IPS DF 4.7 (cell line): Measurements from ENCODE around the gene MAML2.
"Not testable (repeated sequence)": the region's sequence is repeated elsewhere in the genome, so short reads cannot be mapped to it uniquely, and the experiment has no call there.

Experiments used
- DNase-seq: peaks from one replicate; pipeline ENCODE4 v3.0.0-alpha.2; 2013; ENCODE audit warnings: low spot score; ENCODE audit errors: extremely low read depth

The MAML2 gene

DNA sequence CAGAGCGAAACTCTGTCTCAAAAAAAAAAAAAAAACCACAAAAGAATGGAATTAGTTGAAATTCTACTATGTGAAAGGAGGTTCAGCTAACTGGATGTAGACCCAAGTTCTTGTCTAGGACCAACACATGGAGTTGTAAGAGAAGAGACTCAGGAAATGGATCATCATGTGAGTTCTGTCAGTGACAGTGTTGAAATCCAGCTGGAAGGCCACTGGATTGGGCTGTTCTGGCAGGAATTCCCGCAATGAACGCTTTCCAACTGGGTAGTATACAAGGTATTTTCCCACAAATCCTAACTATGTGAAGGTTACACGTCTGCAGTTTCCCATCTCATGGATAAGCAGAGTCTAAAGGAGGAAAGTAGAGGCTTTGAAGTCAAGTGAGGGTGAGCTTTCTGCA lies 151.2 kb downstream of the MAML2 start:
- no peak for DNase-seq

DNA sequence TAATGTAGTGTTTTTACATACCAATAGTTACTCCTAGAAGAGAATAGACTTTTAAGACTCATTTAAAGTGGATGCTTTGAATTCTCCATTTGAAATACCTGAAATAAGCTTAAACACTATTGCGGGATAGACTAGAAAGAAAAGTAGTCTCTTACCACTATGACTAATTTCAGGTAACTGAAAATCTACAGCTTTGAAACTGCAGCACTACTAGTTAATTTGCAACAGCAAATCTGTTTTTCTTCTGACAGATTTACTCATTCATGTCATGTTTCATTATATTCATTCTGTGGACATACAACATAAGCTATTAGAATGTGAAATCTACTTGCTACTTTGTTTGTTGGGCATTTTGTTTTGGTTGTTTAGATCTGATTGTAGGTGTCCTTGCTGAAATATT lies 153.6 kb downstream of the MAML2 start:
- no peak for DNase-seq

DNA sequence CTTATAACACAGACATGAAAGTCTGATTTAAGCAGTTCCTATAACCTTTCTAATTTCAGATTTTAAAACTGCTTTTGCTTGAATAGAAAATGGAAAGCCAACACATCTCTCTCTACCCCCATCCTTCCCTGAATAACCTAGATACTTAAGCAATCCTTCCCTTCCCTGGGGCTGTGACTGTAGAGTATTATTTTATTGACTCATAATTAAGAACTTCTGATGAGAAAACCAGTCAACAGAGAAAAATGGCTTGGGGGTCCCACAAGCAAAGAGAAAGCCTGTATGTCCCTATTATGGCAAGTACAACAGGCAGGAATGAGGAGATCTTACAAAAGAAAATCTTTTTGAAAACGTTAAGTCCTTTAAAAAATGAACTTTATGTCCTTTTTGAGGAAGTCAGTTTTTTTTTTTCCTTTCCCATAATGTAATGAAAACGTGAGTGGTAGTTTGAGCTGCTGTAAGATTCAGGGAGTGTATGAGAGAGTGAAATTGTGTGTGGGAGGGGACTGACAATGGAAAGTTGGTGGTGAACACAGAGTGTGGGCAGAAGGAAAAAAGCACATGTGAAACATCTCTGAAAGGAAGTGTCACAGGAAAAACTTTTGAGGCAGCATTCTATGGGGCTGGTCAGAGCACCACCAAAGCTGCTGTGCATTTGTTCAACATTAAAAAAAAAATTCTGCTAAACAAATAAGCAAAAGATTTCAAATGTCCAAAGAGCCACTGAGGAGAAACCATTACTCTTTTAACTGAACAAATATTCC lies 154.6 kb downstream of the MAML2 start:
- DNase-seq = no peak

DNA sequence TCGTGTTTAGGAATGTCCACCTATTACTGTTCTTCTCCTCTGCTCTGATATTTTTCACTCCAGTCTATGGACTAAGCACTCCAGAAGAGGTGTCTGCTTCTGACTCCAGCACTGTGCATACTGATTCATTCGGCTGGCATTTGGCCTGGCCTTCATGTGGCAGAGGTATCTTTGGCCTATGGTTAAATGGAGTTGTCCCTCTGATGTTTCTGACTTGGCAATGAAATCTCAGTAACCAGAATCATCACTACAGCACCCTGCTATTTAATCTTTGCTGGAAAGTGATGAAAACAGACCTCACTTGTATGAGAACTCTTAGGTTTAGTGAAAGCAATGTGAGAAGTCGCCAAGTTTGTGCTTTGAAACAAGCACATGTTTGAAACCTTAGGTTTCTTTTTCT lies 155.2 kb downstream of the MAML2 start:
- DNase-seq = no peak

DNA sequence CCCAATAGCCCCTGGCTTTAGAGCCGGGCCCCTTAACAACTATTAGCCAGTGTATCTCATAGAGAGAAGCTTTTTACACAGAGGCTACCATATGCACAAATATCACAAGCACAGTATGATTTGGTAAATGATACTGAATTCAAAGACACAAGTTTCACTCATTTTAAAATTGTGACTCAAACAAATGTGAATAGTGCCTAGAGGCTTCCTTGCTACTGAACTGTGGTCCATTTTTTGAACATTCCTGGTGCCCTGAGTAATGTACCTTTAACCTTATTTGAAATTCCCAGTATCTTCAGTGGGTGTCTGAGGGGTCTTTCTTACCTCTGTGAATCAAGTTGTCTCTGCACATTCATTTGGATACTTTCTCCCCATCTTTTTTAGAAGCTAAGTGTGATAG lies 156.2 kb downstream of the MAML2 start:
- DNase-seq = no peak

DNA sequence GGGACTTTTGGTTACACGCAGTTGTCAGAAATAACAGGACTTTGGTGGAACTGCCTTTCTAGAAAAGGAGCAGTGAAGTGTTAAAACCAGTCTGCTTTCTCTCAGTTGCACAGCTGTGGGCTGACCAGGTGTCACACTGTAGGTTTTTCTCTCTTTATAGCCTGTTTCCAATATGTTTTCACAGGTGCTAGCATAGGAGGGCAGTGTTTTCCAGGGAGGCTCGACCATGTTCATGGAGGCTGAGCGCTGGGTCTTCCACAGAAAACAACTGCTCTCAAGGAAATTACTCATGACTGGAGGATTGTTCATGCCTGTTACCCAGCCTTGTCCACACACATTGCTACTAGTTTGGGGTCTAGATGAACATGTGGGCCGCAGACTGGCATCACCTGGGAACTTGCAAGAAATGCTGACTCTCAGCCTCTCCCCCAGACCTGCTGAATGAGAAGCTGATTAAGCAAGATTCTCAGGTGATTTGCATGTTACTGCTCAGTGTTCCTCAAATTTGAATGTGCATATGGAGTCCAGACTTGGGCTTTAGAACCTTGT lies 157.7 kb downstream of the MAML2 start:
- no peak for DNase-seq

DNA sequence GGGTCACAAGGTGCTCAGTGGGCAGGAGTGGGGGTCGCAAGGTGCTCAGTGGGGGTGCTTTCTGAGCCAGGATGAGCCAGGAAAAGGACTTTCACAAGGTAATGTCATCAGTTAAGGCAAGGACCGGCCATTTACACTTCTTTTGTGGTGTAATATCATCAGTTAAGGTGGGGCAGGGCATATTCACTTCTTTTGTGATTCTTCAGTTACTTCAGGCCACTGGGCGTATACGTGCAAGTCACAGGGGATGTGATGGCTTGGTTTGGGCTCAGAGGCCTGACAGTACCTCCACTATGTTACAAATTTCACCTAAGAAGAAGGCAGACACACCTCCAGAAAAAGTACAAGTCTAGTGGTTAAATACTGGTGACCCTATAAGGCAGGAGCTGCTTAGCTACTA lies 162.1 kb downstream of the MAML2 start:
- DNase-seq = not testable (repeated sequence)

DNA sequence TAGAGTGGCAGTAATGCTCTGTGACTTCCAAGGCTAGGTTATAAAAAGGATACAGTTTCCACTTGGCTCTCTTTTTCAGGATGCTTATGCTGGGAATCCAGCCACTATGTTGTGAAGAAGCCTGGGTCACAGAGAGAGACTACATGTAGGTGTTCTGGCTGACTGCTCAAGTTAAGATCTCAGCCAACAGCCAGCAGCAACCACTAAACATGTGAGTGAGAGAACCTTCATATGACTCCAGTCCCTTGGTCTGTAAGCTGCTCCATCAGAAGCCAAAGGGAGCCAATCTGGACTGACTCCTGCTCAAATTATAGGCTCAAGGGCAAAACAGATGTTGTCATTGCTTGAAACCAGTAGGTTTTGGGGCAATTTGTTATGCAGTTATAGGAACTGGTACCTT lies 162.7 kb downstream of the MAML2 start:
- DNase-seq = no peak

DNA sequence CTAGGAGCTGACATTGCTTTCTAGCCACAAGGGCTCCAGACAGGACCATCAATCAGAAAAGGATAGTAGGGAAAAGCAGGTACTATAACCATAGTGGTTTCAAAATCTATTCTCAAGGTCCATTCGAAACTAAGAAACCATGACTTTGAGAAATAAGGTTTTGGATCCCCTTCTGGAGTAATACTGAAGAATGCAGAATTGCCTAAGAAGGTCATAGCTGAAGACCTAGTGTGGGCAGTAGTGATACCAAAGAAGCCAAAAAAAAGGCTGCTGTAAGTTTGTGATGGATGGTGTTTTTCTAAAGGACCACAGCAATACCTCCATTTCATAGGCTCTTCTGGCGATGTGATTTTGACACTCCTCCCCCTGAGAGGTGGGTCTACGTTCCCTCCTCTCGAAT lies 163.1 kb downstream of the MAML2 start:
- DNase-seq = no peak

DNA sequence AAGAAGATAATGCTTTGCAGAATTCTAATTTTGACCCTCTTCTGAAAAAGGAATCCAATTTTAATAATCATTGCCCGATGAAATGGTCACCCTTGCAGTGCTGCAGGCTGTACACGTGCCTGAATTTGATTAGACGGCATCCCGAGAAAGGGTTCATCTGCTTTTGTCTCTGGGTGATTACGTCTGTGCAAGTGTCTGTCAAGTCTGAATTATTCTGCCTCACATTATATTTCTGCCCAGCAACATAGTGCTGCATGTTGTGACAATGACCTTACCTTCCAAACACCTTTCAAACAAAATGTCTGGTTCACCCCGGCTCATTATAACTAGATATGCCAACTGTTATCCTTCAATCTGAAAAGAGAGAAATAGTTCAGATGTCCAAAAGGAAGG lies 164.1 kb downstream of the MAML2 start:
- DNase-seq = no peak

DNA sequence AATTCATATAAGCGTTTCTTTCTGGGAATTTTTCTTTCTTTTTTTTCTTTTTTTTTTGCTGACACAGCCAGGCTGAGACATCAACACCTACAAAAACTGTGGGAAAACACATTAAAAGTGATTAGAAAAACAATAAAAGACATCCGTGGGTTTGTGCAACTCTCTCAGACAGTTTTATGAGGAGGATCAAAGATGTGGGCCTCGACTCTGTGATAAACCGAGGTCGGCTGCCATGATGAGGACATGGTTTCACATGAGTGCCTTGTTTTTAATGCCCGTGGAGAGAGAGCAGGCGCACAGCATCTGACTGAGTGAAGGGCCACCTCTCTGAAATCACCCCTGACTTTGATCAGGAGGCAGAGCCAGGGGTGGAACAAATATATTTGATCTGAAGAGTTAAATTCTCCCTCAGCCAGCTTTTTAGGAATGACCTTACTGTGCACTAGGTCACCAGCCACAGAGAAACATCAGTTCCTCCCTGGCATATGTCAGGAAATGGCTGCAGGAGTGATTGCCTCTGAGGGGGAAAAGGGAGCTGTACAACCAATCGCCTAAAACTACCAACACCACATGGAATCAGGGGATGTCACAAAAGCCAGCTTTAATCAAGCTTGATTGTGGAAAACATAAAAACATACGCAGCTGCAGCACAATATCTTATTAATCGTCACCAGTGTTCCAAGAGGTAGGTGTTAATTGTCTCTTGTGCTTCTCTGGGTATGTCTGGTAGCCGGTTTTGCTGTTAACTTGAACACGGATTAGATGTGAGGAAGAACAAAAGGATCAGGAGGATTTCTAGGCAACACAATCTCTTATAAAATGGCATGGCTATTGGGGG lies 164.7 kb downstream of the MAML2 start:
- DNase-seq = no peak

DNA sequence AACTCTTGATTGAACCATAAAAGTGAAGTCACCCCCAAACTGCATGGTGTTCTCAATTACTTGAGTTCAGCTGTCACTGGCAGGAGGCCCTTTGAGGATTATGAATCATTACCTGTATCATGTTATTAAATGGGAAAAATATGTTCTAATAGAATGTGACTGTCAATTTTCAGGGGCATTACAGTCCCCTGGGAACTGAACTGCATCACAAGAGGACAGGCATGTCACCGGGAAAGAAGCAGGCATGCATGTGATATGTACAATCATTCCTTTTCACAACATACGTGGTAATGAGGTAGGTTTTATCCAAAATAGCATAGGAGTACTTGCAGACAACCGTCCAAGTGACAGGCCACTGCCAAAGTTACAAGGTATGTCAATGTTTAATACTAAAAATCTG lies 165.8 kb downstream of the MAML2 start:
- DNase-seq = no peak

DNA sequence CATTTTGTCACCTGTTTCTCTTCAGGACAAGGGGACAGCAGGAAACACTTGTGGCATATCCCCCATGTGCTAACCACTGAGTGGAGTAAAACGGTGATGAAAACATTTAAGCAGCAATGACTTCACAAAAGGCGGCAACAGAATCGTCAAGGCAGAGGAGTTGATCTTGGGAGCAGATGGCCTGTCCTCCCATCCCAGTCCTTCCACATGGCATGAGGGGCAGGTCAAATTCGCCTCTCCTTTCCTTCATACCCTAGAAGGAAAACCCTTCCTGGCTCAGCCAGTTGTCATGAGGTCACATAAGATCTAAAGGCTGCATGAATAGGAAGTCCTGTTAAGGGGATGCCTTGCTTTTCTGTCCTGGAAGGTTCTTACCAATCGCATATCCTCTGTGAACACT lies 169.1 kb downstream of the MAML2 start:
- DNase-seq = no peak

DNA sequence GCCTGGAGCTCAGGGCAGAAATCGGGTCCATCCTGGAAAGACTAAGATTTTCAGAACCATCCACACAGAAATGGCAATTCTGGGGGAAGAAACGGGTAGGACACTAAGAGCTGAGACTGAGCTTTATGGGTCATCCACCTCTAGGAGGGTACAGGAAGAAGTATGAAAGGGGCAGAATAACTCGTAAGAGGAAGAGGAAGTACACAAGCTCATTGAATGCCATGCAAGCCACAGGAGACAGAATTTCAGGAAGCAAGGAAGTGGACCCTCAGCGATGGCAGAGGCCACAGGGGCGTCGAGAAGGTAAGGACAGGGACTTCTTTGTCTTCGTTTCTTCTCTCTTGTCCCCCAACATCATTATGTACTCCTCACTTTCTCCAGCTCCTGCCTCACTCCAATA lies 169.6 kb downstream of the MAML2 start:
- no peak for DNase-seq

DNA sequence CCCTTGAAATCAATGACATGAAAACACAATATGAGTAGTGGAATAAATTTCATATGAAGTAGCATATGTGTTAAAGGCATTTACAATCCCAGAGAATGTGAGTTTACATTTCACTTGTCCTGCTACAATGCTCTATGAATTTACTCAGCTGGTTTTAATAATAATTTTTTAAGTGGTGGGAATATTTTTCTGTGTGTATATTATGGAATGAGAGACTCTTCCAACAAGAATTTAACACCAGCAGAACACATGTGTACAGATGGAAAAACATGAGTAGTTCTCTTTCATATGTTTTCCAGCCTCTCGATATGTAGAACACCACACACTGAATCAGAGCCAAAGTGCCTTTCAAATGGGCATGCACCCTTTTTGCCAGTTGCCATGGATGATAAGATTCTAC lies 170.4 kb downstream of the MAML2 start:
- no peak for DNase-seq

DNA sequence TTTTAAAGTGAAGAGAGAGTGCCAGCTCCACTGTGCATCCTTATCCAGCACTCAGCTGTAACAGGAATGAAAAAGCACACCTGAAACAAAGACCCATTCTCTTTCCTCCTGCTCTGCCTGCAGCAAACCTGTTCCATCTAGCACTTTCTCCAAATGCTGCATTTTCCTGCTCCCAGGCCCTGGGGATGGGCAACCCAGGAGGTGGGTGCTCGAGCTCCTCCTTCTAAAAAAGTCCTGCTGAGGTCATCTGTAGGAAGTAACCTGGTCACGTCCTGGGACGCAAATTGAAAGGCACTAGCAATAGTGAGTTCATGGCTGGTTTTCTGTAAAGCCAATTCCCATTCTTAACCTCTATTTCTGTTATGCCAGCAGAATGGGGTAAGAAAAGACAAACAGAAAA lies 173.7 kb downstream of the MAML2 start:
- no peak for DNase-seq

DNA sequence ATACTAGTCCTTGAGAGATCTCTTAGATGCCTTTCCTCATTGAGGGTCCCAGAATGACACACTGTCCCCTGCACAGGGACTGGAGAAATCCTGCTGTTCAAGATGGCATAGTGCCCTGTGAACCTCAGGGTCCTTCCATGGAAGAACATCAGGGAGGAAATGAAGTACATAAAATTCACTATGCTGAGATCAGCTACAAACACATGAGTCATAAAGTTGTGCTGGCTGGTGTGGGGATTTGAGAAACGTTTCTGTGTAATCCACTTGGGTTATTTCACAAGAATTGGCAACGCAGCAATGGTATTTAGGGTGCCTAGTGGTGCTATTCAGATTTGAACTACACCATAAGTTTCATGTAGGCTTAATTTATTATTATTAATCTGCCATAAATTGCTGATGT lies 174.4 kb downstream of the MAML2 start:
- no peak for DNase-seq

DNA sequence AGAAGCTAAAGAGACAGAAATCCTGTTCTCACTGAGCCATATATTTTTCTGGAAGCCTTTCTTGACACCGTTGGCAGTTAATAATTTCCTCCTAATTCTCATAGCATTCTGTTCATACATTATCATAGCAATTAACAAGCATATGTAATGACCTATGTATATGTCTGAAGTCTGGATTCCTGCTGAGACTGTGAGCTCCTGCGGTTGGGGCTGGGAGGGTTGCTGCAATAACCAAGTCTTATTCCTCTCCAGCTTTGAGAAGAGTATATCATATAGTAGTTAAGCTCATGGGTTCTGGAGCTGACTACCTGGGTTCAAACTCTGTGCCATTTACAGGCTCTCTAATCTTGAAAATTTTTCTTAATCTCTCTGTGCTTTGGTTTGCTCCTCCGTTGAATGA lies 175.2 kb downstream of the MAML2 start:
- DNase-seq = no peak

DNA sequence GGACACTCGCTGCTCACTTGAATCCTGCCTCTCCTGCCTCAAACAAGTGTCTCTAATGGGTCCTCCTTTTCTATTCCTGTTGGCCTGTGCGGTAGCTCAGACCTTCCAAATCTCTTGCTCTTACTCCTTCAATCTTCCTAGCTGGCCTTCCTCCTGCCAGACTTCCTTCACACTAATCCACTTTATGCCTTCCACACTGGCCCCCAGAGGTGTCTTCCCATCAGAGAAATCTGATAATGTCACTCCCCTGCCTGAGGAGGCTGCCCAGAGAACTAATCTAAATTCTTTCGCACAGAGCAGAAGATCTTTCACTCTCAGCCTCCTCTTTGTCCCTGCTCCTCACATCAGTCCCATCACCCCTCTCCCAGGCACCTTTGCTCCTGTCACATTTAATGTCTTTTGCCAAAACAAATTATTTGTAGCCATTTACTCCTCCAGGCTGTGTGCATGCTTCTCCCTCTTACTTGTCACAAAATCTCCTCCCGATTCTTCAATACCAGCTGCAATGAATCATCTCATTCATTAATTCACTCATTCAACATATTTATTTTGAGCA lies 175.7 kb downstream of the MAML2 start:
- DNase-seq = no peak

DNA sequence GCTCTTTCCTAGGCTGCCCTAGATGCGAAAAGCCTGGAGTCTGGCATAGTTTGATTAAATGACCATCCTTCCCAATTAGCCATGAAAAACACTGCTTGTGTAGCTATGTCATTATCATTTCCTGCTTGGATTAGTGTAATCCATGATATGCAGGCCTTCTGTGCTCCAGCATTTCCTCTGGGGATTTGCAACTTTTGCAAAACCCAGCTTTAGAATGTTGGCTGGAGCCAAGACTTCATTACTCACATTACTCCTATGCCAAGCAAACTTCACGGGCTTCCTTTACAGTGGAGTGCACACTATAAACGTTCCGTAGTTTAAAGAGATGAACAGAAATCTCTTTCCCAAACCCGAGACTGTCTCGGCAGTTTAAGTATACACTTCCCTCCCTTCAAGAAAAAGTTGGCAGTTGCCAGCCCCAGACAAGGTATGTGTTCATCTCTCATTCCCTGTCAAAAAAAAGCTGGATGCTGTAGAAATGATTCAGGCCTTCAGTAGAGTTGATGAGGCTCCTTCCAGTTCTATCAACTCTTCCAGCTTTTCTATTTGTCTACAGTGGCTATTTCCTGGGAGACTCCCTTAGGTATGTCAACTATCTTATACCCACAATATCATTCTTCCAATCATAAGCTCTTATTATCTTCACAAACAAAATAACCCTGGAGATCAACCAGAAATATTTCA lies 180.0 kb downstream of the MAML2 start:
- DNase-seq = no peak

DNA sequence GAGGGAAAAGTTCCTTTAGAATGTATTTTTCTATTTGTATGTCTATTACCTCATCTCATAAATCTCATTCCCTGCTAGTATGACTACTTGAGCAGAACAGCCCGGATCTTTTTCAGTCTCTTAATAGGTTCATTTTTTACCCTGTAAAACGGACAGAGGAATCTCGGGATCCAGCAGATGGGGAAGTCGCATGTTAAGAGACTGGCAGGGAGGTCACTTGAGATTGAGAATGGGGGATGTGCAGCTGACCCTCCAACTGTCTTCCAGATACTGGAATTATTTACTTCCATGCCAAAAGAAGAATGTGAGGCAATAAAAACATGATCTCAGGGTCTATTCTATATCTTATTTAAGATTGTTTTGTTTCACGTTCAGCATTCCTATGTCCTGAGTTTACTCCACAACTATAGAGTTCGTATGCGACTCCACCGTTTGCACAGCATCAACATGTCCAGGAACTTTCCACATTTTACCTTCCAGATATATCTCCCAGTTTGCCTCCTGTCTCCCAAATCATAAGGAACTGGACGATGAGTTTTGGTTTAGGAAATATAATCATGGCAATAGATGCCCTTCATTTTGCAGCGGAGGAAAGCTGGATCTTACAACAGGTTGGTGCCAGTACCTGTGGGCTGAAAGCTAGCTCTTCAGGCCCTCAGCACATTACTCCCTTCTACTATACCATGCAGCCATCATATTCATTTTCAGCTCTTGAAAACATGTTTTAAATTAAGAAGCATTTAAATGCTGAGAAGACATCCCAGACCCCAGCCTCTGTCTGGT lies 181.5 kb downstream of the MAML2 start:
- DNase-seq = no peak
